GM21515 (cell line): ENCODE data around the gene SLIT3.

Experiments used
- ATAC-seq: cut with Tn5 transposase; IDR thresholded peaks from one replicate; pipeline ENCODE4 v1.9.1; 2021; ENCODE audit not compliant: unreplicated experiment

The SLIT3 gene

GRCh38 chr5:168899673-168900072 lies 401.3 kb downstream of the SLIT3 start:
- no peak for ATAC-seq

GRCh38 chr5:168899264-168899663 lies 401.7 kb downstream of the SLIT3 start:
- no peak for ATAC-seq

GRCh38 chr5:168898247-168898911 lies 402.6 kb downstream of the SLIT3 start:
- ATAC-seq = no peak

GRCh38 chr5:168897387-168898122 lies 403.4 kb downstream of the SLIT3 start:
- ATAC-seq = no peak

GRCh38 chr5:168895295-168896071 lies 405.5 kb downstream of the SLIT3 start:
- ATAC-seq = no peak

- no peak for ATAC-seq
Measured at GRCh38 chr5:168893283-168893682, 407.7 kb downstream of the SLIT3 start.

GRCh38 chr5:168892618-168893186 lies 408.2 kb downstream of the SLIT3 start:
- ATAC-seq = no peak

GRCh38 chr5:168890816-168891812 lies 409.8 kb downstream of the SLIT3 start:
- no peak for ATAC-seq

- no peak for ATAC-seq
Measured at GRCh38 chr5:168889039-168889438, 411.9 kb downstream of the SLIT3 start.

GRCh38 chr5:168887931-168888330 lies 413.0 kb downstream of the SLIT3 start:
- no peak for ATAC-seq

GRCh38 chr5:168886157-168886556 lies 414.8 kb downstream of the SLIT3 start:
- ATAC-seq = no peak

- no peak for ATAC-seq
Measured at GRCh38 chr5:168885324-168886120, 415.4 kb downstream of the SLIT3 start.

GRCh38 chr5:168883991-168884390 lies 416.9 kb downstream of the SLIT3 start:
- no peak for ATAC-seq

- ATAC-seq = no peak
Measured at GRCh38 chr5:168883281-168883741, 417.6 kb downstream of the SLIT3 start.

- ATAC-seq = no peak
Measured at GRCh38 chr5:168882283-168882682, 418.7 kb downstream of the SLIT3 start.

- no peak for ATAC-seq
Measured at GRCh38 chr5:168881427-168882149, 419.4 kb downstream of the SLIT3 start.

GRCh38 chr5:168879929-168880328 lies 421.0 kb downstream of the SLIT3 start:
- ATAC-seq = peak; percentile 82

GRCh38 chr5:168879331-168879730 lies 421.6 kb downstream of the SLIT3 start:
- no peak for ATAC-seq
